GM12878 (cell line): Measurements from ENCODE around the gene PPP1R3C.

Experiments
- ATF3 ChIP-seq: IDR thresholded peaks from 2 replicates; pipeline ENCODE4 v1.6.1; 2011; ENCODE audit warnings: low read depth, mild to moderate bottlenecking, low read length, moderate library complexity, borderline replicate concordance; ENCODE audit errors: extremely low read depth
- EGR1 ChIP-seq, 2 experiments: IDR thresholded peaks; 1 replicate in 1 of 2; 2 replicates in 1 of 2; pipeline ENCODE4 v1.6.1; 2011 to 2012; ENCODE audit warnings: low read depth in 2 of 2, low read length in 2 of 2, borderline replicate concordance in 1 of 2, mild to moderate bottlenecking in 1 of 2, moderate library complexity in 1 of 2
- NFIC ChIP-seq: IDR thresholded peaks from 2 replicates; pipeline ENCODE4 v1.6.1; 2012; ENCODE audit warnings: low read depth, mild to moderate bottlenecking, inconsistent platforms, low read length, moderate library complexity
- POLR2A ChIP-seq: IDR thresholded peaks from 2 replicates; pipeline ENCODE4 v1.6.1; 2011; ENCODE audit warnings: low read depth, mild to moderate bottlenecking, low read length

- TF ChIP-seq NFIC (no peak), ATF3 (no peak), POLR2A (no peak), EGR1 (IDR thresholded peaks at IDR 0.05; ENCODE audit: borderline replicate concordance in 1 of 2, low read depth in 2 of 2, low read length in 2 of 2) (no peak)
Observed at GRCh38 chr10:91613411-91614187, 19.3 kb downstream of the PPP1R3C start.
